ENCODE results near the gene ALDH4A1.

DNA sequence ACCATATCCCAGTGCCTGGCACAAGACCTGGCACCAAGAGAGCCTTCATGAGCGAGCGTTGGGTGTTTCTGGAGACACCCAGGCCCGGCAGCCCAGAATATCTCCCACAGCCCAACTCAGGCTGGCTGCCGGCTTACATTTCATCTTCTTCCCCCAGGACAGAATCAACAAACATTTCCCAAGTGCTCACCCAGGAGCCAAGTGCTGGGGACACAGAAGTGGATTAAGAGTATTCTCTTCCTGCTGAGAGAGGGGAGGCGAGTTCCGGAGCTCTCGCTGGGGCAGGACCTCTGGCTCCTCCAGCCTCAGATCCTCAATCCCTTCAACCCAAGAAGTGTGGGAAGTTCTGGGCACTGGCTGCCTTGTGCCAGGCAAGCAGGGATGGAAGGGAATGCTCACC is 30.5 kb upstream of the ALDH4A1 start:
- TF ChIP-seq, protein P1, sequence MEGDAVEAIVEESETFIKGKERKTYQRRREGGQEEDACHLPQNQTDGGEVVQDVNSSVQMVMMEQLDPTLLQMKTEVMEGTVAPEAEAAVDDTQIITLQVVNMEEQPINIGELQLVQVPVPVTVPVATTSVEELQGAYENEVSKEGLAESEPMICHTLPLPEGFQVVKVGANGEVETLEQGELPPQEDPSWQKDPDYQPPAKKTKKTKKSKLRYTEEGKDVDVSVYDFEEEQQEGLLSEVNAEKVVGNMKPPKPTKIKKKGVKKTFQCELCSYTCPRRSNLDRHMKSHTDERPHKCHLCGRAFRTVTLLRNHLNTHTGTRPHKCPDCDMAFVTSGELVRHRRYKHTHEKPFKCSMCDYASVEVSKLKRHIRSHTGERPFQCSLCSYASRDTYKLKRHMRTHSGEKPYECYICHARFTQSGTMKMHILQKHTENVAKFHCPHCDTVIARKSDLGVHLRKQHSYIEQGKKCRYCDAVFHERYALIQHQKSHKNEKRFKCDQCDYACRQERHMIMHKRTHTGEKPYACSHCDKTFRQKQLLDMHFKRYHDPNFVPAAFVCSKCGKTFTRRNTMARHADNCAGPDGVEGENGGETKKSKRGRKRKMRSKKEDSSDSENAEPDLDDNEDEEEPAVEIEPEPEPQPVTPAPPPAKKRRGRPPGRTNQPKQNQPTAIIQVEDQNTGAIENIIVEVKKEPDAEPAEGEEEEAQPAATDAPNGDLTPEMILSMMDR (conservative IDR thresholded peaks at IDR 0.05; ENCODE audit: low read length): no peak
- TF ChIP-seq EZH2phosphoT487 (IDR thresholded peaks at IDR 0.05; ENCODE audit: borderline replicate concordance, low read depth, low read length): no peak
